OCI-LY1 (cell line): ENCODE data around the gene FGF14.

Experiments used
- EZH2 ChIP-seq: fragments of 200-600 bp; sonication (generic), shearing (Covaris generic); IDR thresholded peaks from 2 replicates; pipeline ENCODE4 v1.8.0; 2017; ENCODE audit warnings: borderline replicate concordance, mixed run types, mild to moderate bottlenecking, antibody characterized with exemption, low read length, moderate library complexity, mixed read lengths
- TF ChIP-seq, protein P1 (sequence below): fragments of 200-600 bp; sonication (generic), shearing (Covaris generic); IDR thresholded peaks from 2 replicates; pipeline ENCODE4 v1.5.1; 2017; ENCODE audit warnings: mild to moderate bottlenecking, antibody characterized with exemption, low read length, moderate library complexity, mixed read lengths

DNA sequence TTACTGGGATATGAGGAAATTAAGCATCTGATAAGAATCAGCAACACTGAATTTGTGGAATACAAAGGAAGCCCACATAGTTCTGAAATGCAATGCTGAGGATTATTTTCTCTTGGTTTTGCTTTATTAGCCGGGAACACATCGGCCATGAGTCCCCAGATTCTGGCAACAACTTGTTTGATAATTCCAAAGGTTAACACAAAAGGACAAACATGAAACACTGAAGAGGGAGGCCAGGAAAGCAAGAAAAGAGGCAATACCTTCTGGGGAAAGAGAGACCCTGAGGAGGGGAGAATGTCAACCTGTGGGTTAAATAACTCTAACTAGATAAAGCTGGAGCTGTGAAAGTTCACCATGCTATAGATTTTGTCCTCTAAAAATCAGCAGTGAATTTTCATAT is 663.5 kb downstream of the FGF14 start:
- TF ChIP-seq, protein P1, sequence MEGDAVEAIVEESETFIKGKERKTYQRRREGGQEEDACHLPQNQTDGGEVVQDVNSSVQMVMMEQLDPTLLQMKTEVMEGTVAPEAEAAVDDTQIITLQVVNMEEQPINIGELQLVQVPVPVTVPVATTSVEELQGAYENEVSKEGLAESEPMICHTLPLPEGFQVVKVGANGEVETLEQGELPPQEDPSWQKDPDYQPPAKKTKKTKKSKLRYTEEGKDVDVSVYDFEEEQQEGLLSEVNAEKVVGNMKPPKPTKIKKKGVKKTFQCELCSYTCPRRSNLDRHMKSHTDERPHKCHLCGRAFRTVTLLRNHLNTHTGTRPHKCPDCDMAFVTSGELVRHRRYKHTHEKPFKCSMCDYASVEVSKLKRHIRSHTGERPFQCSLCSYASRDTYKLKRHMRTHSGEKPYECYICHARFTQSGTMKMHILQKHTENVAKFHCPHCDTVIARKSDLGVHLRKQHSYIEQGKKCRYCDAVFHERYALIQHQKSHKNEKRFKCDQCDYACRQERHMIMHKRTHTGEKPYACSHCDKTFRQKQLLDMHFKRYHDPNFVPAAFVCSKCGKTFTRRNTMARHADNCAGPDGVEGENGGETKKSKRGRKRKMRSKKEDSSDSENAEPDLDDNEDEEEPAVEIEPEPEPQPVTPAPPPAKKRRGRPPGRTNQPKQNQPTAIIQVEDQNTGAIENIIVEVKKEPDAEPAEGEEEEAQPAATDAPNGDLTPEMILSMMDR = no peak
- TF ChIP-seq EZH2 = no peak
